Immature natural killer cell (primary cell): ENCODE results near the gene PCYT1B. TPM values are rescaled to one million over a fixed set of nuclear protein-coding genes. Genes with fewer than 3 reads are reported as not detected.
A peak's percentile ranks its signal among the peaks of the same experiment; 100 is the strongest.

Experiments
- DNase-seq, 3 donors: peaks; one replicate each; pipeline ENCODE4 v3.0.0; 2022; ENCODE audit warnings: mixed read lengths in 1 of 3
- H3K27ac Mint-ChIP-seq, 6 donors: one replicate each; pipeline ENCODE4 v1.8.0; 2020; ENCODE audit warnings: mixed read lengths in 6 of 6, mild to moderate bottlenecking in 5 of 6, inconsistent platforms in 4 of 6, moderate library complexity in 3 of 6
- H3K27me3 Mint-ChIP-seq, 3 donors: one replicate each; pipeline ENCODE4 v1.8.0; 2020 to 2021; ENCODE audit warnings: low read depth in 3 of 3, mild to moderate bottlenecking in 3 of 3, mixed read lengths in 3 of 3, moderate library complexity in 3 of 3, inconsistent platforms in 1 of 3
- H3K36me3 Mint-ChIP-seq, 3 donors: one replicate each; pipeline ENCODE4 v1.8.0; 2020; ENCODE audit warnings: mixed read lengths in 3 of 3, inconsistent platforms in 2 of 3, mild to moderate bottlenecking in 2 of 3
- H3K4me1 Mint-ChIP-seq, 2 donors: one replicate each; pipeline ENCODE4 v1.8.0; 2020; ENCODE audit warnings: inconsistent platforms in 2 of 2, mild to moderate bottlenecking in 2 of 2, mixed read lengths in 2 of 2, moderate library complexity in 1 of 2
- H3K4me3 Mint-ChIP-seq, 5 donors: one replicate each; pipeline ENCODE4 v1.8.0; 2020; ENCODE audit warnings: mild to moderate bottlenecking in 5 of 5, mixed read lengths in 5 of 5, inconsistent platforms in 3 of 5, moderate library complexity in 3 of 5
- H3K9me3 Mint-ChIP-seq, 6 donors: one replicate each; pipeline ENCODE4 v1.8.0; 2020; ENCODE audit warnings: mild to moderate bottlenecking in 6 of 6, mixed read lengths in 6 of 6, inconsistent platforms in 4 of 6, moderate library complexity in 3 of 6
- polyA plus RNA-seq, 3 donors: library from polyadenylated mRNA; unstranded; fragments of 300-500 nt; fragmentation: Illumina TruSeq; gene quantifications; one replicate each; pipeline ENCODE4 v1.2.3, GENCODE V29; 2021

Gene PCYT1B
- under 1 TPM in 2 of 3 donors, not detected in 1; 0.10 to 0.11 TPM for polyA plus RNA-seq

DNA sequence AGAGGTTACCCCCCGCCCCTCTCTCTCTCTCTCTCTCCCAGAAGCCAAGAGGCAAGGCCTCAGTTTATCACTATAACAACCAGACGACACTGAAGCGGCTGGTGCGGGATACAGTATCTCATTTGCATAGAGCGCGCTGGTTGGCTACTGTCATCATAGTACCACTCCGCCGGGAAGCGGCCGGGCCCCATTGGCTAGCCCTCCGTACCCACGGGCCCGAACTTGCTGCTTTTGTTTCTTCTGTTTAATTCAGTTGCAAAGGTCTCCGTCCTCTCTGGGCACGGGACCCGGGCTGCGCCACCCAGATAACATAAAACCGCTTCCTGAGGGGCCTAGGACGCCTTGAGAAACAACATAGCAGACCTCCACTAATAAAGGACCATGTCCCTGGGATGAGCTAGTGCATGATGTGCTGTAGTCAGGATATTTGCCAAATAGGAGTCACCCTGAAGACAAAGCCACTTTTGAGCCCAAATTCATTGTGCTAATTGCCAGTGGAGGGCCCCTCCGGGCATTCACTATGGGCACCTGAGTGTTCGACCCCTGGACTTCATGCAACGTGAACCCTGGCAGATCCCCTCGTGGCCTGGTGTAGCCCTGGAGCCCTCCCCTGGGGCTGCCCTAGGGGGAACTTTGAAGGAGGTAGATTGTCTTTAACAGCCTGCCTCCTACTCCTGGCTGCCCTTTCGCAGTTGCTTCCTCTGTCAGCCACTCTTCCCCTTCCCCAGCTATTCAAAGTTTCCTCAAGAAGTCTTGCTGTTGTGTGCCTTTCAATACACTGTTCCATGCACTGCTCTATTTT is at the start of gene PCYT1B:
PCYT1B (minus strand) TSS at position 91 of the 802 bp plus-strand sequence. CDS start 242 bp downstream, outside the sequence.
- H3K36me3 Mint-ChIP-seq, result no peaks in the 10 kb centered on the region
- peak within 1 kb of the TSS; percentile 69 to 89 (median 83) for H3K4me3 Mint-ChIP-seq
- no peaks in the 10 kb centered on the region for H3K9me3 Mint-ChIP-seq
- DNase-seq, result peak; percentile 60 to 65 (median 65)
- H3K4me1 Mint-ChIP-seq, result peaks cover 19 to 23% of the 10 kb centered on the region in 2 donors
- H3K27ac Mint-ChIP-seq, result peak within 1 kb of the TSS in 4 of 6 donors; percentile 37 to 66 (median 43)
- peaks cover 0 to 8% (median 8%) of the 10 kb centered on the region in 3 donors for H3K27me3 Mint-ChIP-seq

DNA sequence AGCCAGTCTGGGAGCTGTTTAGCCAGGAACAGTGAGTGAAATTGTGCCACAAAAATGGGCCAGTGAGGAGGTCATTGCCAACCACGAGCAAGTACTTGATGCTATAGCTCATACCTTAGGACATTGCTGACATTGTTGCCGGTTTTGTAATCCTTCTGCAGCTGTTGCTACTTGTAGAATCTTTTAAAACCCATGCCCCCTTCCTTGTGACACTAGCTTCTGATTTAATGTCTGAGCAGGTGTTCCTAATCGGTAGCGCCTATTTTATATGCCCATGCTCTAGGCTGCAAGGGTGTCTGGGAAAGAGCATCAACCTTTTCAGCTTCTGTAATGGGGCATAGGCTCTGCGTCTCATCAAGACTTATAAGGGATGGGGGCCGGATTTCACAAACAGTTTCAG is 49.1 kb upstream of the PCYT1B start:
- H3K27ac Mint-ChIP-seq, result no peak overlapping the region
- peaks cover 8 to 9% of the 10 kb centered on the region in 2 donors for H3K4me1 Mint-ChIP-seq
- peaks cover 0 to 2% (median 2%) of the 10 kb centered on the region in 3 donors for H3K27me3 Mint-ChIP-seq
- H3K9me3 Mint-ChIP-seq, result no peaks in the 10 kb centered on the region
- H3K4me3 Mint-ChIP-seq, result no peak overlapping the region
- no peak for DNase-seq
- H3K36me3 Mint-ChIP-seq, result no peaks in the 10 kb centered on the region

DNA sequence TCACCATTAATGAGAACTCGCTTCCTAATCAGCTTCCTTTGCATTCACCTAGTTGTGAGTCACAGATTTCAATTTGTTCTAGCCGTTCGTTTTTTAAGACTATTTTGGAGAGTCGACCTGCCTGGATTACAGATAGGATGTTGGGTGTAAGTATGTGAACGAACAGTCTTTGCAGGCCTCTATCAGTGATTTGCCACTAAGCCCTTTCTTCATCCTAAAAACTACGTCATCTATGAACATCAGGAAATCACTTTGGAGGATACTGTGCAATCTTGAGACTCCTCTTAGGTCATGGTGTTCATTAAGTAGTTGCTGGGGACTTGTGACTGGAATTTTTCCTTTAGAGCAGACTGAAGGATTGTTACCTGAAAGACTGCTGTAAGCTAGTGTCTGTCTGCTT is 47.7 kb upstream of the PCYT1B start:
- Mint-ChIP-seq H3K4me1 (peaks cover 8 to 9% of the 10 kb centered on the region in 2 donors), H3K27ac (peak overlapping the region in 1 of 6 donors; percentile 85), H3K9me3 (no peaks in the 10 kb centered on the region), H3K4me3 (peak overlapping the region; percentile 94 to 97 (median 94)), H3K36me3 (no peaks in the 10 kb centered on the region), H3K27me3 (peaks cover 0 to 3% (median 2%) of the 10 kb centered on the region in 3 donors)
- no peak for DNase-seq

DNA sequence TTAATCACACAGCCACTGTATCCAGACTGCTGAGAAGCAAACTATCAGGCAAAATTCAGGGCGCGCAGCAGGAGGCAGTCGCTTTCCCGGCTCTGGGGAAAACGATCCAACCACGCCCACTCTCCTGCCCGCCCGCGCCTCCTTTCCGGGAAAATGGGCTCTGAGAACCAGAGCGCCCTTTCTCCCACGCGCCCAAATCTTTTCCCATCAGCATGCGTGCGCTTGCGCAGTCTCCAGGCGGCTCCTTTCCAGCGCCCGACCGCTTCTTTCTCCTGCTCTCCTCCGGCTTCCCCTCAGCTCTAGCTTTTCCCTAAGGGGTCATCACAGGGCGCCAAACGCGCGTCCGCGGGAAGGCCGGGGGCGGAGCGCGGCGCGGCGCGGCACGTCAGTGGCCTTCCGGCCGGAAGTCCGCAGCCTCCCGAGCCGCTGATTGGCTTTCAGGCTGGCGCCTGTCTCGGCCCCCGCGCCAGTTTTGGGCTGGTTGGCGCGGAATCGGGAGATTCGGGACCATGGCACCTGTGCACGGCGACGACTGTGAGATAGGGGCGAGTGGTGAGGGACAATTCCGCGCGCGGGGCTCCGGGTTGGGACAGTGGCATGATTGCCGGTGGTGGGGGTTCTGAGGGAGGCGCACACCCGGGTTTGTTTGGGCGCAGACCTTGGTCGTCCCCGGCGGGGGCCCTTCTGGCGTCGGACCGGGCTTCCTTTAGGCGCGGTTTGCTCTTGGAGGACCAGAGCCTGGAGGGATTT is 46.5 kb upstream of the PCYT1B start, which contains the start of gene POLA1:
POLA1 (plus strand) TSS at position 466 of the 750 bp plus-strand sequence; CDS start at position 510, 44 bp downstream.
- Mint-ChIP-seq H3K27me3 (peaks cover 0 to 3% (median 2%) of the 10 kb centered on the region in 3 donors), H3K4me3 (peak within 1 kb of the TSS; percentile 94 to 97 (median 94)), H3K27ac (peak within 1 kb of the TSS; percentile 82 to 93 (median 90)), H3K4me1 (peaks cover 8 to 9% of the 10 kb centered on the region in 2 donors), H3K9me3 (no peaks in the 10 kb centered on the region), H3K36me3 (no peaks in the 10 kb centered on the region)
- peak; percentile 62 to 70 (median 68) for DNase-seq

DNA sequence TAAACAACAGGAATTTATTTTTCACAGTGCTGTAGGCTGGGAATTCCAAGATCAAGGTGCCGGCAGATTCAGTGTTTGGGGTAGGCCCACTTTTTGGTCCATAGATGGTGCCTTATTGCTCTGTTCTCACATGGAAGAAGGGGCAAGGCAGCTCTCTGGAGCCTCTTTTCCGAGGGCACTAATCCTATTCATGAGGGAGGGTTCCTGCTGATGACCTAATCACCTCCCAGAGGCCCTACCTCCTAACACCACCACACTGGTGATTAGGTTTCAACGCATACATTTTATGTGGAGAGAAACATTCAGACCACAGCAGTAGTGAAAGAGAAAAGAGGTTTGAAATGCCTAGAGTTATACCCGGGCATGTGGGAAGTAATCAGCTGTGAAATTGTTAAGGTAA is 45.2 kb upstream of the PCYT1B start:
- Mint-ChIP-seq H3K4me1 (peaks cover 8 to 9% of the 10 kb centered on the region in 2 donors), H3K27me3 (peaks cover 0 to 4% (median 3%) of the 10 kb centered on the region in 3 donors), H3K9me3 (no peaks in the 10 kb centered on the region), H3K27ac (no peak overlapping the region), H3K36me3 (no peaks in the 10 kb centered on the region), H3K4me3 (peak overlapping the region in 3 of 5 donors; percentile 30 to 94 (median 38))
- no peak for DNase-seq

DNA sequence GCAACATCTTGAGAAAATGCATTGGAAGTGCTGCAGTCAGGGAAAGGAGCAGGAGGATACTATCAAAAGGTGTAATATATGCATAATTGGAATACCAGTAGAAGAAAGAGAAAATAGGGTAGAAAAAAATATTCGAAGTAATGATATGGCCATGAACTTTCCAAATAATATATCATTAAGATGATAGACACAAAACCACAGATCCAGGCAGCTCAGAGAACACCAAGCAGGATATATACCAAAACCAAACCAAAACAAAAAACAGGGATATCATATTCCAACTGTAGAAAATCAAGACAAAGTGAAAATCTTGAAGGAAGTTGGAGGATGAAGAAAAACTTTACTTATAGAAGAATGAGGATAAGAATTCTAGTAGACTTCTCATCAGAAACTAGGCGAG is 36.9 kb upstream of the PCYT1B start:
- no peak for DNase-seq
- H3K27me3 Mint-ChIP-seq, result peaks cover 8 to 19% (median 12%) of the 10 kb centered on the region in 3 donors
- H3K4me1 Mint-ChIP-seq, result no peaks in the 10 kb centered on the region
- no peaks in the 10 kb centered on the region for H3K36me3 Mint-ChIP-seq
- no peaks in the 10 kb centered on the region for H3K9me3 Mint-ChIP-seq
- no peak overlapping the region for H3K27ac Mint-ChIP-seq
- no peak overlapping the region for H3K4me3 Mint-ChIP-seq

DNA sequence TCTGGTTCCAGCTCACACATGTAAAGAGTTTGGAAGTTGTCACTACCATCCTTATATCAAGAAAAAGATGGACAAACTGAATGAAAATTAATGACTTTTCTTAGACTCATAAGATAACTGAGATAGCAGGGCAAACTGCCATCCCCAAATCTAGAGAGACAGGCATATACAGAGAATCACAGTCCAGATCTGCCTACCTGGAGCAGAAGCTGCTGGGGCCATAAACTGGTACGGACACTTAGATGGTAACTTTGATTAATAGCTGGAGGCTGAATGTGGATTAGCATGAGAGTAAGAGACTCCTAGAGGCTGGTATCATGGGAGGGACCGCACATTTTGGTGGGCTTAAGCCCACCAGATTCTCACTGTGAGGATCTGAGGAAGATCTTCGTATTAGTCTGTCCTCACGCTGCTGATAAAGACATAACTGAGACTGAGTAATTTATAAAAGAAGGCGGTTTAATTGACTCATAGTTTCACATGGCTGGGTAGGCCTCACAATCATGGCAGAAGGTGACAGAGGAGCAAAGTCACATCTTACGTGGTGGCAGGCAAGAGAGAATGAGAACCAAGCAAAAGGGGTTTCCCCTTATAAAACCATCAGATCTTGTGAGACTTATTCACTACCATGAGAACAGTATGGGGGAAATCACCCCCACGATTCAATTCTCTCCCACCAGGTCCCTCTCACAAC is 35.7 kb upstream of the PCYT1B start:
- H3K27ac Mint-ChIP-seq, result no peak overlapping the region
- peaks cover 9 to 22% (median 12%) of the 10 kb centered on the region in 3 donors for H3K27me3 Mint-ChIP-seq
- H3K4me3 Mint-ChIP-seq, result no peak overlapping the region
- no peaks in the 10 kb centered on the region for H3K4me1 Mint-ChIP-seq
- no peak for DNase-seq
- H3K9me3 Mint-ChIP-seq, result no peaks in the 10 kb centered on the region
- no peaks in the 10 kb centered on the region for H3K36me3 Mint-ChIP-seq

DNA sequence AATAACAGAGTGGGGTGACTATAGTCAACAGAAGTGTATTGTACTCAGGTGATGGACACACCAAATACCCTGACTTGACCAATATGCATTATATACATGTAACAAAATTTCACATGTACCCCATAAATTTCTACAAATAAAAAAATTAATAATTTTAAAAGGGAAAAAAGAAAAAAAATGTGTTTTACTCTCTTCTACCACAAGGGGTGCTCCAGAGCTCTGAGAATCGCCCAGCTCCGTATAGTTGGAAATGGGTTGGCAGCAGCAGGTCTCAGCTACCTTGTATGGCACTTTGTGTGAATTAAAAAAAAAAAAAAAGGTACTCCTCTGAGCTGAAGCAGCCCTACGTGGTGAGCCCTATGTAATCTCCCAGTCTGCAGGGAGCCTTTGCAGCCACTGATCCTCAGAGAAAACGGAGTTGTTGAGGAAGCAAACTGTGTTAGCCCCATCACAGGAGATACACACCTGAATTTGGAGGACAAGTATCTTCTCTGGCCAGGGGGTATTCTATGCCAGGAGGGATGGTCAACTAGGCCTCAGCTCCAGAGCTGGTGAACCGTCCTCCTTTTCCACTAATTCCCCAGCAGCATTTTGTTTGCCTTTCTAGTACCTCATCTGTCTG is 29.4 kb upstream of the PCYT1B start:
- Mint-ChIP-seq H3K27me3 (peaks cover 2 to 15% (median 8%) of the 10 kb centered on the region in 3 donors), H3K4me1 (no peaks in the 10 kb centered on the region), H3K27ac (no peak overlapping the region), H3K9me3 (no peaks in the 10 kb centered on the region), H3K36me3 (no peaks in the 10 kb centered on the region), H3K4me3 (no peak overlapping the region)
- DNase-seq, result peak in 2 of 3 donors; percentile 6 to 9

DNA sequence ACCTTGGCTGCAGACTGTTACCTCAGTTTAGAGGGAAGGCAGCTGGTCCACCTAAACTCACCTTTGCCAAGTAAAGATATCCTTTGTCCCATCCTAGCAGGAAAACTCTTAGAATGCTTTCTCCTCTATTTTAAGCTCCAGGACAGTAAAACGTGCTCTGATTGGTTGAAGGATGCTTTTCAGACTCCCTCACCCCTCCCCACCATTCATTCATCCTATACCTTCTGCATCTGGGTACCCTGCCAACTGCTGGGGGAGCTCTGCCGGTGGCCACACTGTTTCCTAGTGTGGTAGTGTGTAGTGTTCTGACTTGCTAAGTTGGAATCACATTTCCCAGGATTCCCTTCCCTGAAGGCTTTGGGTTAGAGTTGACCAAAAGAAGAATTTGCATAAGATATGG is 26.3 kb upstream of the PCYT1B start:
- H3K27me3 Mint-ChIP-seq, result peaks cover 0 to 5% (median 3%) of the 10 kb centered on the region in 3 donors
- no peaks in the 10 kb centered on the region for H3K36me3 Mint-ChIP-seq
- no peak for DNase-seq
- H3K4me3 Mint-ChIP-seq, result no peak overlapping the region
- H3K27ac Mint-ChIP-seq, result no peak overlapping the region
- H3K4me1 Mint-ChIP-seq, result no peaks in the 10 kb centered on the region
- no peaks in the 10 kb centered on the region for H3K9me3 Mint-ChIP-seq

DNA sequence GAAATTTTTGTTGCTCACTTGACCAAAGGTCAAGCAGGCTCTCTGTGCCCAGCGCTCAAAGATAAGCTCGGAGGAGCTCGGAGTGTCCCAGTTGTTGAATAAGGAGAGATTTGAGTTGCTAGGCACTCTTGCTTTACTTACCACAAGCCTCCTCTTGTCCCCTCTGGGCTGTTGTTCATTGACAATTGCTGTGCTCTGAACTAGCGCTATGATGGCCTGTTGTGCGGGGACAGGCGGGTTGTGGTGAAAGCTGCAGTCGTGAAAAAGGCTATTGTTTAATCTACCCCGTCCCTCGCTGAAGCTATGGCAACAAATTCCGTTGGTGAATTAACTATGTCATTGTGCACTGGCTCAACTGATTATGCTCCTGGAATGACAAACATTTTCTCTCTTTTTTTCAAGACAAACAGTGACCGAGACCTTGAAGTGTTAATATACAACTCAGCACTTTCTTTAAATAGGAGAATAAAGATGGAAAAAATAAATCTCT is 25.6 kb upstream of the PCYT1B start:
- H3K27ac Mint-ChIP-seq, result no peak overlapping the region
- no peak for DNase-seq
- H3K27me3 Mint-ChIP-seq, result peaks cover 0 to 3% (median 3%) of the 10 kb centered on the region in 3 donors
- H3K9me3 Mint-ChIP-seq, result no peaks in the 10 kb centered on the region
- no peaks in the 10 kb centered on the region for H3K36me3 Mint-ChIP-seq
- no peak overlapping the region for H3K4me3 Mint-ChIP-seq
- H3K4me1 Mint-ChIP-seq, result no peaks in the 10 kb centered on the region

DNA sequence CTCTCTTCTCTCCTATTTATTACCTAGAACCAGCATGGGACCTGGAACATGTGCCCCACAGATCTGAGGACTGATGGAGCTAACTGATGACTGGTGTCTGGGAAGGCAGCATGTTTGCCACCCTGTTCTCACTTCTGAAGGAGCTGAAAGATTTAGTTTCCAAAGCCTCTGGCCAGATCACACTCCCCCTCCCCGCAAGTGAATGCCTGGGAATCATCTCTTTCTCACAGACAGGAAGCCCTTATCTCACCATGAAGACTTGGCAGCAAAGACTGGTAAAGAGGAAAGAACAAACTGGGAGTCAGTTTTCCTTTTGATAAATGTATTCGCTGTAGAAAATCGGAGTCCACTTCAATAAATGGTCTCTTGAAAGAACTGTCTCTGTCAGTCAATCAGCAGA is 21.0 kb upstream of the PCYT1B start:
- no peaks in the 10 kb centered on the region for H3K9me3 Mint-ChIP-seq
- no peaks in the 10 kb centered on the region for H3K36me3 Mint-ChIP-seq
- no peaks in the 10 kb centered on the region for H3K4me1 Mint-ChIP-seq
- no peak overlapping the region for H3K27ac Mint-ChIP-seq
- DNase-seq, result no peak
- no peak overlapping the region for H3K4me3 Mint-ChIP-seq
- H3K27me3 Mint-ChIP-seq, result peaks cover 0 to 6% (median 3%) of the 10 kb centered on the region in 3 donors

DNA sequence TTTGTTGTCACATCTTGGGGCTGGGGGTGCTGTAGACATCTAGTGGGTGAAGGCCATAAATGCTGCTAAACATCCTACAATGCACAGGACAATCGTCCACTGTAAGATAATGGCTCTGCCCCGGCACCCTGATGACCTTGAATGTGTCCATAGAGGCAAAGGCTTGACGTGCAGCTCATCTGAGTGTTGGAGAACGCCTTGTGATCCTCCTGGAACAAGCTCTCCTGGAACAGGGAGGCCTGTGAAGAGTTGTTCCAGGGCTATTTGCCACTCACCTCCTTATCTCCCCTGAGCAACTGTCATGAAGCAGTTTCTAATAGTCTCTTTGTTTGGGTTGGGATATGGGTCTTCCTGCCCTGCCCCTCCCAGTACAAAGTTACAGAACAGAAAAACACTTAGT is 15.2 kb upstream of the PCYT1B start:
- Mint-ChIP-seq H3K9me3 (no peaks in the 10 kb centered on the region), H3K4me1 (no peaks in the 10 kb centered on the region), H3K36me3 (no peaks in the 10 kb centered on the region), H3K27me3 (peaks cover 0 to 7% (median 2%) of the 10 kb centered on the region in 3 donors), H3K27ac (no peak overlapping the region), H3K4me3 (no peak overlapping the region)
- no peak for DNase-seq

DNA sequence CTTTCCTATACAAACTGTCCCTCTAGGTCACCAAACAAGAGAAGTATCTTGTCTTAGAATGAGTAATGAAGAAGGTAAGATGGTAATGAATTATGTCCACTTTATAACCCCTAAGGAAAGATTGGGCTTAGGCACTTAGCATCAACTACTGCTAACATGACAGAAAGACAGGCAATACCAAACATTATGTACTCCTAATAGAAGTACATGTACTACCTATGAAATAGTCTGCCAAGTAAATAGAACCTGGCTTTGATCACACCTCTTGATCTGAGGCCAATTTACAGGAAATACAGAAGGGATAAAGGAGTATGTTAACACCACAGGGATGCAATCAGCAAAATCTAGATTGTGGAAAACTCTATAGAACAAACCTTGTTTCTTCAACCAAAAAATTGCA is 14.1 kb upstream of the PCYT1B start:
- Mint-ChIP-seq H3K36me3 (no peaks in the 10 kb centered on the region), H3K9me3 (no peaks in the 10 kb centered on the region), H3K4me3 (no peak overlapping the region), H3K27me3 (peaks cover 0 to 3% (median 2%) of the 10 kb centered on the region in 3 donors), H3K27ac (no peak overlapping the region), H3K4me1 (no peaks in the 10 kb centered on the region)
- no peak for DNase-seq
